ENCODE data around the gene PMEPA1.

GRCh38 chr20:57713951-57714350, 4.1 kb upstream of the PMEPA1 start:
- TF ChIP-seq POLR2AphosphoS5 (IDR thresholded peaks at IDR 0.05; ENCODE audit: borderline replicate concordance, low read depth, low read length) (no peak), EZH2 (IDR thresholded peaks at IDR 0.05) (no peak)
